ENCODE measurements around the gene EN1. TPM values are rescaled to one million over a fixed set of nuclear protein-coding genes. Genes with fewer than 3 reads are reported as not detected.

The EN1 gene
- total and polyA plus RNA-seq, 2 experiments from 2014 or later = 0.21 to 0.24 TPM

DNA sequence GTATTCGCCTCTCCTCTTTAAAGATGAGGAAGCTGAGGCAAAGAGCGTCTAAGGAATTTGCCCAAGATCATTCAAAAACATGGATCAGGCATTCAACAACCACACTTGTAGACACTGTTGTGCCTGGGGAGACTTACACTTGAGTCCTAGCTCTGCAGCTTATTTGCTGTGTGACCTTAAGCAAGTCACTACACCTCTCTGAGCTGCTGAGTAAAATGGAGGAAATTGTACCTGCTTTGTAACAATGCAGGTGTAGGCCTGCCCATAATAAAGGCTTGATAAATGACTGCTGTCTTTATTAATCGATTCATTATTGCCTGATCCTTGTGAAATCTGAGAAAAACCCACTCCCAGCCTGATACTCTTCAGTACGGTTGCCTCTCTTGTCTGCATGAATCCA is 30.8 kb downstream of the EN1 start:
- Mint-ChIP-seq H3K4me3 (no peak overlapping the region; the same call in 2 of the 3 replicates), H3K9me3 (no peaks in the 10 kb centered on the region), H3K27ac (no peak overlapping the region), H3K4me1 (peaks cover 36% of the 10 kb centered on the region), H3K27me3 (ENCODE audit: insufficient read depth, low read depth, poor library complexity) (peaks cover 28% of the 10 kb centered on the region), H3K36me3 (ENCODE audit: low read depth) (no peaks in the 10 kb centered on the region)
- no peak overlapping the region for H3K4me2 ChIP-seq
- H3F3A ChIP-seq (replicated peaks; ENCODE audit: low read depth) = 0 out of 2 replicates have a peak, but pooled peaks cover 5% of the 10 kb centered on the region
- no peak overlapping the region for H3K27ac ChIP-seq (ENCODE audit: low read depth)
- ATAC-seq (no peak), DNase-seq (ENCODE audit: low spot score) (no peak)
- no peaks in the 10 kb centered on the region for H3K36me3 ChIP-seq (ENCODE audit: insufficient read depth)
- TF ChIP-seq ETS1 (IDR thresholded peaks at IDR 0.05) = no peak
- TF ChIP-seq EZH2 (IDR thresholded peaks at IDR 0.05; ENCODE audit: low read depth, unreplicated experiment) = no peak
- no peak for TF ChIP-seq ZNF331 (CRISPR knock-in tag; IDR thresholded peaks at IDR 0.05; ENCODE audit: low read depth)
- no peak for TF ChIP-seq REST (IDR thresholded peaks at IDR 0.05; ENCODE audit: unreplicated experiment)
- no peak for TF ChIP-seq JUNB (IDR thresholded peaks at IDR 0.05; ENCODE audit: unreplicated experiment)
- no peak for TF ChIP-seq CREB1 (CRISPR knock-in tag; IDR thresholded peaks at IDR 0.05; ENCODE audit: low read depth)
- no peak for TF ChIP-seq EZH2phosphoT487 (IDR thresholded peaks at IDR 0.05; ENCODE audit: unreplicated experiment)
- TF ChIP-seq CTCF (conservative IDR thresholded peaks at IDR 0.05; ENCODE audit: low read depth in 2 of 2) = no peak
- no peak for TF ChIP-seq ZNF114 (CRISPR knock-in tag; IDR thresholded peaks at IDR 0.05)
- TF ChIP-seq NANOG (IDR thresholded peaks at IDR 0.05; ENCODE audit: borderline replicate concordance) = no peak
- no peak for TF ChIP-seq STAT1 (IDR thresholded peaks at IDR 0.05; ENCODE audit: unreplicated experiment)
- peaks cover 40% of the 10 kb centered on the region for H3K4me1 ChIP-seq (ENCODE audit: insufficient read depth)
- no peak overlapping the region for H3K4me3 ChIP-seq
- H4K20me1 ChIP-seq (replicated peaks; ENCODE audit: insufficient read depth) = no peaks in the 10 kb centered on the region
- H2AFZ ChIP-seq = no peak overlapping the region
- H3K79me2 ChIP-seq (replicated peaks; ENCODE audit: insufficient read depth) = no peaks in the 10 kb centered on the region
- no peaks in the 10 kb centered on the region for H3K9me2 ChIP-seq (ENCODE audit: insufficient read depth)
- H3K27me3 ChIP-seq (ENCODE audit: insufficient read depth) = 0 out of 2 replicates have a peak, but pooled peaks cover 9% of the 10 kb centered on the region

All from GM23338 (cell line).